GM18508 (cell line): ENCODE results near the gene KANK4.

Experiments
- ATAC-seq: cut with Tn5 transposase; IDR thresholded peaks from one replicate; pipeline ENCODE4 v1.9.1; 2021; ENCODE audit warnings: moderate number of reproducible peaks; ENCODE audit not compliant: insufficient read depth, unreplicated experiment

Gene KANK4

GRCh38 chr1:62337706-62338631 is 18.7 kb upstream of the KANK4 start:
- ATAC-seq = no peak

GRCh38 chr1:62336995-62337705 is 17.9 kb upstream of the KANK4 start:
- no peak for ATAC-seq

GRCh38 chr1:62336638-62336994 is 17.4 kb upstream of the KANK4 start:
- ATAC-seq = no peak

GRCh38 chr1:62335656-62336055 is 16.4 kb upstream of the KANK4 start:
- ATAC-seq = no peak

GRCh38 chr1:62334434-62334985 is 15.3 kb upstream of the KANK4 start:
- ATAC-seq = no peak

- no peak for ATAC-seq
Measured at GRCh38 chr1:62333441-62333840, 14.2 kb upstream of the KANK4 start.

GRCh38 chr1:62327360-62328055 is 8.3 kb upstream of the KANK4 start:
- no peak for ATAC-seq

GRCh38 chr1:62325681-62326080 is 6.4 kb upstream of the KANK4 start:
- ATAC-seq = no peak

GRCh38 chr1:62325081-62325480 is 5.8 kb upstream of the KANK4 start:
- no peak for ATAC-seq

GRCh38 chr1:62321446-62321845 is 2.2 kb upstream of the KANK4 start:
- no peak for ATAC-seq

GRCh38 chr1:62318320-62318755 is 896 bp downstream of the KANK4 start:
- no peak for ATAC-seq

- no peak for ATAC-seq
Measured at GRCh38 chr1:62317021-62317768, 2.0 kb downstream of the KANK4 start.

GRCh38 chr1:62316135-62316534 is 3.1 kb downstream of the KANK4 start:
- no peak for ATAC-seq

GRCh38 chr1:62315387-62315786 is 3.8 kb downstream of the KANK4 start:
- ATAC-seq = no peak

GRCh38 chr1:62314454-62315350 is 4.5 kb downstream of the KANK4 start:
- ATAC-seq = no peak

- no peak for ATAC-seq
Measured at GRCh38 chr1:62312698-62313097, 6.5 kb downstream of the KANK4 start.

- no peak for ATAC-seq
Measured at GRCh38 chr1:62311473-62311943, 7.7 kb downstream of the KANK4 start.

- ATAC-seq = no peak
Measured at GRCh38 chr1:62309906-62310305, 9.3 kb downstream of the KANK4 start.

- ATAC-seq = no peak
Measured at GRCh38 chr1:62308606-62309005, 10.6 kb downstream of the KANK4 start.
